AG04450 (cell line): Measurements from ENCODE around the gene COPRS. TPM values are rescaled to one million over a fixed set of nuclear protein-coding genes. Genes with fewer than 3 reads are reported as not detected.

ENCODE experiments used
- CTCF ChIA-PET: fragments of 300-600, 350-600 bp; formaldehyde crosslinking; extraction: SDS; loops from one replicate; lab custom pipeline; 2022; ENCODE audit warnings: antibody characterized with exemption, inconsistent platforms; lab: Charles Lee
- POLR2A ChIA-PET: fragments of 350-600 bp; formaldehyde crosslinking; extraction: SDS; loops from one replicate; lab custom pipeline; 2021; ENCODE audit warnings: antibody characterized with exemption, inconsistent platforms; lab: Yijun Ruan, JAX
- DNase-seq: peaks from one replicate; pipeline ENCODE4 v3.0.0-alpha.2; 2011; ENCODE audit warnings: low read depth, low spot score
- H3K27ac ChIP-seq: one replicate; pipeline ENCODE4 v1.5.1; 2012; ENCODE audit warnings: low read depth, low read length, control low read depth
- H3K27me3 ChIP-seq: one replicate; pipeline ENCODE4 v1.6.0; 2012; ENCODE audit warnings: low read length; ENCODE audit not compliant: control insufficient read depth, insufficient read depth
- H3K4me3 ChIP-seq: 2 replicates; pipeline ENCODE4 v1.5.1; 2011; ENCODE audit warnings: mild to moderate bottlenecking, low read depth, low read length, control low read depth
- H3K9me3 ChIP-seq: 2 replicates; pipeline ENCODE4 v1.5.1; 2012; ENCODE audit warnings: low read length; ENCODE audit not compliant: control insufficient read depth, insufficient read depth
- polyA plus RNA-seq: library from polyadenylated mRNA; depleted of rRNA; stranded (reverse); fragments of >200 nt; gene quantifications from 2 replicates; pipeline ENCODE4 v1.2.3, GENCODE V29; 2011; rRNA removed
- TF ChIP-seq, protein P1 (sequence below): IDR thresholded peaks from 2 replicates; pipeline ENCODE4 v1.5.1; 2011; ENCODE audit warnings: low read depth, low read length, control low read depth, inconsistent platforms

Gene COPRS
- polyA plus RNA-seq, 1 experiment: 61.1 TPM

DNA sequence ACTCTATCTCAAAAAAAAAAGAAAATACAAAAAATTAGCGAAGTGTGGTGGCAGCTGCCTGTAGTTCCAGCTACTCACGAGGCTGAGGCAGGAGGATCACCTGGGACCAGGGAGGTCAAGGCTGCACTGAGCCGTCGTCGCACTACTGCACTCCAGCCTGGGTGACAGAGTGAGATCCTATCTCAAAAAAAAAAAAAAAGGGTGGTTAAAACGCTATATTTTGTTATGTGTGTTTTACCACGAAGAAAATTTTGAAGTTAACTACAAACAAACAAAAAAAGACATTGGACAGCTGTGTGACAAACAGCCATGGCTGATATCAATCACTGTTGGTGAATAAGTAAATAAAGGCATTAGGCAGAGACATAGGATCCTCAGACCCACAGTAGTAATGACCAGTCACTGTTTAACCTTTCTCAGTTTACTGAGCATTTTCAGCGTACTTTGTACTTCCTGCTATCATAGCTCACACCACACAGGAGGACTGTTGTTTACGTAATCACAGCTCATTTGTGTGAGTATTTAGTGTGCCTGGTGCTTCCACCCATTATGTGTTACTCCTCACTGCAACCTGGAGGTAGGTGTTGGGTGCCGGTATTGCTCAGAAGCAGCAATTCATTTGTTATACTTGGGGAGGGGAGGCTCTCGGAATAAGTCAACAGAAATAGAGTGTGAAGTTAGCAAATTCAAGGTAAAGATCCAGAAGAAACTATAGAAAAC lies 55.4 kb downstream of the COPRS start:
- ChIA-PET POLR2A (no interaction called here), CTCF (no interaction called here)
- H3K27me3 ChIP-seq: no peaks in the 10 kb centered on the region
- H3K4me3 ChIP-seq: no peak overlapping the region
- TF ChIP-seq, protein P1, sequence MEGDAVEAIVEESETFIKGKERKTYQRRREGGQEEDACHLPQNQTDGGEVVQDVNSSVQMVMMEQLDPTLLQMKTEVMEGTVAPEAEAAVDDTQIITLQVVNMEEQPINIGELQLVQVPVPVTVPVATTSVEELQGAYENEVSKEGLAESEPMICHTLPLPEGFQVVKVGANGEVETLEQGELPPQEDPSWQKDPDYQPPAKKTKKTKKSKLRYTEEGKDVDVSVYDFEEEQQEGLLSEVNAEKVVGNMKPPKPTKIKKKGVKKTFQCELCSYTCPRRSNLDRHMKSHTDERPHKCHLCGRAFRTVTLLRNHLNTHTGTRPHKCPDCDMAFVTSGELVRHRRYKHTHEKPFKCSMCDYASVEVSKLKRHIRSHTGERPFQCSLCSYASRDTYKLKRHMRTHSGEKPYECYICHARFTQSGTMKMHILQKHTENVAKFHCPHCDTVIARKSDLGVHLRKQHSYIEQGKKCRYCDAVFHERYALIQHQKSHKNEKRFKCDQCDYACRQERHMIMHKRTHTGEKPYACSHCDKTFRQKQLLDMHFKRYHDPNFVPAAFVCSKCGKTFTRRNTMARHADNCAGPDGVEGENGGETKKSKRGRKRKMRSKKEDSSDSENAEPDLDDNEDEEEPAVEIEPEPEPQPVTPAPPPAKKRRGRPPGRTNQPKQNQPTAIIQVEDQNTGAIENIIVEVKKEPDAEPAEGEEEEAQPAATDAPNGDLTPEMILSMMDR: no peak
- no peaks in the 10 kb centered on the region for H3K9me3 ChIP-seq
- H3K27ac ChIP-seq: no peak overlapping the region
- no peak for DNase-seq

DNA sequence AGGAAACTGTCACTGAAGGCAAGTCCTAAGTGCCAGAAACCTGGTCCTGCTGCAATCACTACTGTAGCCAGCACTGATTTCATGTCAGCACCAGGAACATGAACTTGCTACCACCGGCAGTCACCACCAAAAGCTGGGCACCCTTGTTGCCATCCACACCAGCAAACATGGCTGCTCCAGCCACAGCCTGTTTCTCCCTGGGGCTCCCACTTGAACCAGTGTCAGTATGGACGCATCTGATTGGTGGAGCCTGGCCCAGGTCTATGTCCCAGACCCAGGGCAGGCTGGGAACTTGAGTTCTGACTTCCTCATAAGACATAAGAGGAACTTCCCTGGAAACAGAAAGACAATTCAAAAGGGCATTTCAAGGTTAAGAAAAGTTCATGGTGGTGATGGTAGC lies 56.5 kb downstream of the COPRS start:
- no peak overlapping the region for H3K27ac ChIP-seq
- ChIA-PET POLR2A (no interaction called here), CTCF (interaction anchor here (0.6 kb wide), 1 partner anchor 232 kb away, joined by 6 read pairs; no protein-coding TSS in a partner anchor)
- no peak for DNase-seq
- no peaks in the 10 kb centered on the region for H3K9me3 ChIP-seq
- H3K27me3 ChIP-seq: no peaks in the 10 kb centered on the region
- TF ChIP-seq, protein P1: no peak
- no peak overlapping the region for H3K4me3 ChIP-seq

Other genes starting within 250 kb of the COPRS start
- gene UTP6, start 42.5 kb upstream of the COPRS start, polyA plus RNA-seq: 33.3 and 44.4 TPM in 2 replicates
- gene SUZ12, start 77.8 kb upstream of the COPRS start, polyA plus RNA-seq: 16.4 and 24.1 TPM in 2 replicates
- gene LRRC37B, start 148.1 kb upstream of the COPRS start, polyA plus RNA-seq: 11.0 and 13.1 TPM in 2 replicates